Measurements from ENCODE around the gene LARP4B.

GRCh38 chr10:847868-848267, 83.6 kb downstream of the LARP4B start:
- TF ChIP-seq CTCF (IDR thresholded peaks at IDR 0.05; ENCODE audit: insufficient read depth, low read depth, low read length) (no peak), EZH2 (IDR thresholded peaks at IDR 0.05; ENCODE audit: insufficient read depth, low read length) (no peak)

Measured in astrocyte (in vitro differentiated cells and primary cell).